ENCODE measurements around the gene ICAM1.

DNA sequence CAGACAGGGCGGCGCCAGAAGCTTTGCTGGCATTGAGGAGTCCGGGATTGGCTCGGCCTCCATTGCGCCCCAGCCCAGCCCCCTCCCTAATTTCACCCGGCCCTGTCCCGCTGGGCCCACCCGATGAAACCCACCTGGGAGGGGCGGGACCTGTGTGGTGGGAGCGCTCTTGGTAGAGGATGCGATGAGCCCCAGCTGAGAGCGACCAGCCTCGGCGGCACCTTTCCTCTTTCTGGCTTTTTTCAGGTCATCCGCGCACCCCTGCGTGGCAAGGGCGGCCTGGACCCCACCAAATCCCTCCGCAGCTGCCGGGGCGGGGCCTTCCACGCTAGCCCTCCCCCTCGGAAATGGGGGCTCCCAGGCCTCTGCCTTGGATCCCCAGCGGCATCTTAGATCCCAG lies 38.5 kb downstream of the ICAM1 start, which contains the start of gene ZGLP1:
- no peak for TF ChIP-seq CTCF (IDR thresholded peaks at IDR 0.05)
- TF ChIP-seq POLR2A (IDR thresholded peaks at IDR 0.05): no peak
